Measurements from ENCODE around the gene PER2.
"Not testable (repeated sequence)": the region's sequence is repeated elsewhere in the genome, so short reads cannot be mapped to it uniquely, and the experiment has no call there.

The PER2 gene

GRCh38 chr2:238287737-238288649 lies at the start of gene PER2:
Gene PER2, minus strand, starts transcription at chr2:238288610. Its CDS starts 10,674 bp downstream, at chr2:238277936.
- DNase-seq, result peak; percentile 32

GRCh38 chr2:238337846-238338245 lies 49.4 kb upstream of the PER2 start:
- DNase-seq, result no peak

GRCh38 chr2:238336793-238337444 lies 48.5 kb upstream of the PER2 start:
- DNase-seq, result no peak

- no peak for DNase-seq
These were observed 47.7 kb upstream of the PER2 start for GRCh38 chr2:238336151-238336550.

GRCh38 chr2:238335591-238335990 lies 47.2 kb upstream of the PER2 start:
- not testable (repeated sequence) for DNase-seq

- DNase-seq, result no peak
These were observed 46.5 kb upstream of the PER2 start for GRCh38 chr2:238334885-238335284.

- DNase-seq, result no peak
These were observed 43.5 kb upstream of the PER2 start for GRCh38 chr2:238331916-238332315.

GRCh38 chr2:238330391-238330790 lies 42.0 kb upstream of the PER2 start:
- DNase-seq, result no peak

- DNase-seq, result no peak
These were observed 39.3 kb upstream of the PER2 start for GRCh38 chr2:238327751-238328150.

- no peak for DNase-seq
These were observed 38.5 kb upstream of the PER2 start for GRCh38 chr2:238326801-238327365.

- no peak for DNase-seq
These were observed 37.3 kb upstream of the PER2 start for GRCh38 chr2:238325694-238326093.

GRCh38 chr2:238324248-238324647 lies 35.8 kb upstream of the PER2 start:
- DNase-seq, result not testable (repeated sequence)

GRCh38 chr2:238322001-238322411 lies 33.6 kb upstream of the PER2 start:
- no peak for DNase-seq

GRCh38 chr2:238321467-238321866 lies 33.1 kb upstream of the PER2 start:
- DNase-seq, result no peak

- DNase-seq, result no peak
These were observed 32.4 kb upstream of the PER2 start for GRCh38 chr2:238320648-238321281.

- DNase-seq, result peak; percentile 88
These were observed 31.8 kb upstream of the PER2 start, which contains the start of gene TRAF3IP1 for GRCh38 chr2:238320246-238320647. Gene TRAF3IP1, plus strand, starts transcription at chr2:238320518. Its CDS starts 145 bp downstream, at chr2:238320663.

GRCh38 chr2:238315031-238315595 lies 26.7 kb upstream of the PER2 start:
- DNase-seq, result no peak

GRCh38 chr2:238314576-238314975 lies 26.2 kb upstream of the PER2 start:
- DNase-seq, result no peak

- DNase-seq, result no peak
These were observed 25.6 kb upstream of the PER2 start for GRCh38 chr2:238313991-238314350.

- DNase-seq, result no peak
These were observed 25.0 kb upstream of the PER2 start for GRCh38 chr2:238313289-238313990.

- not testable (repeated sequence) for DNase-seq
These were observed 22.3 kb upstream of the PER2 start for GRCh38 chr2:238310721-238311120.

- no peak for DNase-seq
These were observed 19.8 kb upstream of the PER2 start for GRCh38 chr2:238308177-238308576.

Data from activated naive CD4-positive, alpha-beta T cell treated with Interleukin-2 at 50 U/mL for 16 hours (primary cell).